ENCODE measurements around the gene TMEM242.

TMEM242 gene

GRCh38 chr6:157276134-157276532, 47.2 kb downstream of the TMEM242 start:
- no peak for DNase-seq (ENCODE audit: low read depth, low spot score)
- no peak overlapping the region for H3K4me3 ChIP-seq (ENCODE audit: low read length)

GRCh38 chr6:157274471-157275226, 48.7 kb downstream of the TMEM242 start:
- H3K4me3 ChIP-seq (ENCODE audit: low read length), result peak overlapping the region; percentile 65
- DNase-seq (ENCODE audit: low read depth, low spot score), result no peak

- DNase-seq (ENCODE audit: low read depth, low spot score), result peak; percentile 57
- H3K4me3 ChIP-seq (ENCODE audit: low read length), result peak overlapping the region; percentile 65
Measured at GRCh38 chr6:157273756-157274470, 49.4 kb downstream of the TMEM242 start.

- peak; percentile 71 for DNase-seq (ENCODE audit: low read depth, low spot score)
- H3K4me3 ChIP-seq (ENCODE audit: low read length), result peak overlapping the region; percentile 65
Measured at GRCh38 chr6:157272866-157273755, 50.2 kb downstream of the TMEM242 start.

- DNase-seq (ENCODE audit: low read depth, low spot score), result no peak
- no peak overlapping the region for H3K4me3 ChIP-seq (ENCODE audit: low read length)
Measured at GRCh38 chr6:157272372-157272771, 50.9 kb downstream of the TMEM242 start.

- H3K4me3 ChIP-seq (ENCODE audit: low read length), result no peak overlapping the region
- DNase-seq (ENCODE audit: low read depth, low spot score), result no peak
Measured at GRCh38 chr6:157271911-157272310, 51.4 kb downstream of the TMEM242 start.

GRCh38 chr6:157271441-157271840, 51.9 kb downstream of the TMEM242 start:
- no peak for DNase-seq (ENCODE audit: low read depth, low spot score)
- no peak overlapping the region for H3K4me3 ChIP-seq (ENCODE audit: low read length)

GRCh38 chr6:157270916-157271315, 52.4 kb downstream of the TMEM242 start:
- DNase-seq (ENCODE audit: low read depth, low spot score), result no peak
- H3K4me3 ChIP-seq (ENCODE audit: low read length), result no peak overlapping the region

GRCh38 chr6:157270308-157270707, 53.0 kb downstream of the TMEM242 start:
- no peak for DNase-seq (ENCODE audit: low read depth, low spot score)
- no peak overlapping the region for H3K4me3 ChIP-seq (ENCODE audit: low read length)

GRCh38 chr6:157269261-157269794, 54.0 kb downstream of the TMEM242 start:
- H3K4me3 ChIP-seq (ENCODE audit: low read length), result no peak overlapping the region
- DNase-seq (ENCODE audit: low read depth, low spot score), result no peak

- no peak overlapping the region for H3K4me3 ChIP-seq (ENCODE audit: low read length)
- DNase-seq (ENCODE audit: low read depth, low spot score), result no peak
Measured at GRCh38 chr6:157268835-157269234, 54.5 kb downstream of the TMEM242 start.

GRCh38 chr6:157268396-157268795, 54.9 kb downstream of the TMEM242 start:
- H3K4me3 ChIP-seq (ENCODE audit: low read length), result no peak overlapping the region
- no peak for DNase-seq (ENCODE audit: low read depth, low spot score)

- no peak for DNase-seq (ENCODE audit: low read depth, low spot score)
- H3K4me3 ChIP-seq (ENCODE audit: low read length), result no peak overlapping the region
Measured at GRCh38 chr6:157267654-157268053, 55.7 kb downstream of the TMEM242 start.

- no peak overlapping the region for H3K4me3 ChIP-seq (ENCODE audit: low read length)
- no peak for DNase-seq (ENCODE audit: low read depth, low spot score)
Measured at GRCh38 chr6:157267109-157267611, 56.2 kb downstream of the TMEM242 start.

GRCh38 chr6:157266274-157267101, 56.8 kb downstream of the TMEM242 start:
- DNase-seq (ENCODE audit: low read depth, low spot score), result no peak
- no peak overlapping the region for H3K4me3 ChIP-seq (ENCODE audit: low read length)

GRCh38 chr6:157265635-157266034, 57.7 kb downstream of the TMEM242 start:
- H3K4me3 ChIP-seq (ENCODE audit: low read length), result no peak overlapping the region
- DNase-seq (ENCODE audit: low read depth, low spot score), result no peak

GRCh38 chr6:157265186-157265585, 58.1 kb downstream of the TMEM242 start:
- no peak overlapping the region for H3K4me3 ChIP-seq (ENCODE audit: low read length)
- no peak for DNase-seq (ENCODE audit: low read depth, low spot score)

- H3K4me3 ChIP-seq (ENCODE audit: low read length), result no peak overlapping the region
- no peak for DNase-seq (ENCODE audit: low read depth, low spot score)
Measured at GRCh38 chr6:157264701-157265100, 58.6 kb downstream of the TMEM242 start.

All from Jurkat, Clone E6-1 (cell line).